GM18507 (cell line): ENCODE results near the gene DENND1A.
"Not testable (repeated sequence)": the region's sequence is repeated elsewhere in the genome, so short reads cannot be mapped to it uniquely, and the experiment has no call there.

Source experiments
- DNase-seq: peaks from one replicate; pipeline ENCODE4 v3.0.0; 2011; ENCODE audit warnings: low read depth; ENCODE audit not compliant: insufficient read length; ENCODE audit errors: extremely low spot score
- FAIRE-seq: peaks from 2 replicates; lab custom pipeline; 2011; peaks lifted over from hg19 to GRCh38; lab: Jason Lieb, UNC

DENND1A gene

DNA sequence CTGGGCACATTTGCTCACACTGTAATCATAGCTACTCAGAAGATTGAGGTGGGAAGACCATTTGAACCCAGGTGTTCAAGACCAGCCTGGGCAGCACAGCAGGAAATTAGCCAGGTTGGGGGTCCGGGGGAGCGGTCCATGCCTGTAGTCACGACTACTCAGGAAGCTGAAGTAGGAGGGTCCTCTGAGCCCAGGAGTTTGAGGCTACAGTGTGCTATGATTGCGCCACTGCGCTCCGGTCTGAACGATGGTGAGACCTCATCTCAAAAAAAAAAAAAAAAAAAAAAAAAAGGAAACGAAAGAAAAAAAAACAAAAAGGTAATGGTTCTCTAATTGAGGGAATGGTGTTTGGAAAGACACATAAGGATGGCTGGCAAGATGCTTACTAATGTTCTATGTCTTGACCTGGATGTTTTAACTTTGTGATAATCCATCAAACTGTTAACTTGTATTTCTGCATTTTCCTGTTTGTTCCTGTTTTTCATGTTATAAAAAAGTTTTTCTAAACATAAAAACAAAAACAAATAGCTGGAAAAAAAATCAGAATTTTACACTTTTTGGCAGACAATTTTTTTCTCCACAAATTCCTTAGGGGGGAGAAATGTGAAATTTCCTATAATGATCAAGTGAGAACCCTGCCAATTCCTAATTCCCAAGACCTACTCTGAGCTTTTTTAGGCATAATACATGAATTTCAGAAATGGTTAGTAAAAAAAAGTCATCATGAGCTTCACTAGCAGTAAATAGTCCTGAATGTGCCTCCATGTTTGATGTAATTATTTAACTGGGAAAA lies 96.9 kb downstream of the DENND1A start:
- no peak for DNase-seq

DNA sequence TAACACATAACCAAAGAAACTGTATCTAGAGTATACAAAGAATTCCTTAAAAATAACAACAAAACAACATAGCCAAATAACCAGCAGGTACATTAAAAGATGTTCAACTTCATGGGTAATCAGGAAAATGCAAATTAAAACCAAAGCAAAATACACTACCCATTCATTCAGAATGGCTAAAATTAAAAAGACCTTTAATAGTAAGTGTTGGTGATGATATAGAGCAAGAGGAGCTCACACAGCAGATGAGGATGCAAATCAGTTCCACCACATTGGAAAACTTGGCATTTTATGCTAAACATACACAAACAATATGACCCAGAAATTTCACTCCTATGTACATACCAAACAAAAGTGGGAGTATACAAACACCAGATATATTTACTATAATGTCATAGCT lies 97.8 kb downstream of the DENND1A start:
- no peak for FAIRE-seq
- no peak for DNase-seq

More for the DNA sequence above, 96.9 kb downstream of the DENND1A start:
- FAIRE-seq = no peak

DNA sequence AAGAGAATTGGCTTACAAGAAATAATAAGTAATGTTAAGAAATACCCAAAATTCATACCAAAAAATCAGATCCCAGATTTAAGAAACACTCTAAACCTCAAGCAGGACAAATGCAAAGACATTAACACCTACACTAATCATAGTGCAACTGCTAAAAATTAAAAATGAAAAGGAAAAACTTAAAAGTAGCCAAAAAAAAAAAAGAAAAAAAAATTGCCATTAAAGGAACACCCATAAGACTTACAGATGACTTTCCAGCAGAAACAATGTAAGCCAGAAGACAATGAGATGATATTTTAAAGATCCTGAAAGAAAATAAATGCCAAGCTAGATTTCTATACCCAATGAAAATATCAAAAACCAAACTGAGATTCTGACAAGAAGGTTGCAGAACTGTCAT lies 101.5 kb downstream of the DENND1A start:
- DNase-seq = no peak
- no peak for FAIRE-seq

DNA sequence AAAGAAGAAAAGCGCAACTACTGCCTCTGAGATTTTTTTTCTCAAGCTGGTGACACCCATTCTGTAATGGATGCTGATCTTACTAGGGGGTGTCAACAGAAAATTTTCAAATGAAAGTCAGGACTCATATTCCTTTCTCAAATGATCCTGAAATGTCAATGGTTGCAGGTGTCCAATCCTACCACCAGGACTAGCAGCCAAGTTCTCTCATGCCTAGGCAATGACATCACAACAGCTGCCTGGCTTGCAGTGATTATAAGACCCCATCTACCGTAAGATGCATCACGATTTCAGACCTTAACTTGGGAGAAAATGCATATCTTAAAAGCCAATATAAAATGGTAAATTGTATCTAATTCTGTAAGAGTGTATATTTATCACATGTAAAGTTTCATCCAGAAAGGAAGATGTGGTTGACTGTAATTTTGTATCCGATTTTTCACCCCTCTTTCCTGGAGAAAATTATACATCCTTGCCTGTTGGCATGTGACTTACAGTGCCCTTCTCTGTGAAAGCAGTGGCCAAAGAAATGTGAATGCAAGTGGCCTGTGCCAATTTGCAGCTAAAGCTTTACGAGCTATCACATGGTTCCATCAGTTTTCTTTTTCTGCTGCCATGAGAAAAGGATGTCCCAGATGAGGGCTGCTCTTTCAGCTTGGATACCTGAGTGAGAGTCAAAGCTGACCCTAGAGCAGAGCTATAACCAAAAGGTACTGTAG lies 104.4 kb downstream of the DENND1A start:
- FAIRE-seq (no peak), DNase-seq (no peak)

DNA sequence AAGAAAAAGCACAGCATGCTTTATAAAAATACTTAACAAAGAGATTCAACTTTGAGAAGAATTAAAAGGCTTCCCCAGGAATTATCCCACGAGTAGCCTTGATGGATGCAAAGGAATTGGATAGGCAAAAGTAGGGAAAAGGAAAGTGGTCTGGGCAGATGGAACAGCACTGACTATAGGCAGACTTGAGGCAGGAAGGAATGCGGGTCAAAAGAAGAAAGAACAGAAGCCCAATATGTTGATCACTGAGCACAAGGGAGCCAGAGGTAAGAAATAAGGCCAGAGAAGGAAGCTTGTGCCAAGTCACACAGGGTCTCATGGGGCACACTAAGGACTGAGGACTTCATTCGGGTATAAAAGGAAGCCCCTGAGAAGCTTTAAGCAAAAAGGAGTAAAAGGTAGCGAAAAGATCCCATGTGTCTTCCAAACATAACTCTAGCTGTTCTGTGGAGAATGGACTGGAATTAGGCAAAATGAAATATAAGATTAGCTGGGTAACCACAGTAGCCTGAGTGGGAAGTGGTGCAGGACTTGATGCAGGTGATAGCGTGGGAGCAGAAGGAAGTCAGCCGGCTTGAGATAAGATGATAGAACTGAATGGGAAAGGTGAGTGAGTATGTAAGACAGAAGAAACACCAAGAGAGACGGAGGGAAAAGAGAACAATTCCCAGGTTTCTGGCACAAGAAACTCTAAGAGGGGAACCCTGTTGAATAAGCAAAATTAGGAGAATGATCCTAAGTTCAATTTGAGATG lies 106.6 kb downstream of the DENND1A start:
- FAIRE-seq (no peak), DNase-seq (no peak)

DNA sequence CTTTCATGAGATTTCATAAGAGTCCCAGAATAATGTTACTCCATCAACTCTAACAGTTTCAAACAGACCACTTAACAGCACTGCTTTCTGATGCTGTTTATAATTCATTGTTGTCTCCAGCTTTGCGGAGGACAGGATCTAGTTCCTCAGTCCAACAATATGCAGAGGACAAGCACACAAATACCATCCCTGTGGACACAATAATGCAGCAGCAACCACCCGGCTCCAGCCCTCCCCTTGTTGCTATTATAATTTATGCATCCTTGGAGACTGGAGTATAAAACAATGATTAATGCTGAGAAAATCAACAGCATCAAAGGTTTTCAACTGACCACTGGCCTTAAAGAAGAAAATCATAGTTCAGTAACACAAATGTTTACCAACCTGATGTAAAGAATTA lies 108.3 kb downstream of the DENND1A start:
- DNase-seq = no peak
- no peak for FAIRE-seq

DNA sequence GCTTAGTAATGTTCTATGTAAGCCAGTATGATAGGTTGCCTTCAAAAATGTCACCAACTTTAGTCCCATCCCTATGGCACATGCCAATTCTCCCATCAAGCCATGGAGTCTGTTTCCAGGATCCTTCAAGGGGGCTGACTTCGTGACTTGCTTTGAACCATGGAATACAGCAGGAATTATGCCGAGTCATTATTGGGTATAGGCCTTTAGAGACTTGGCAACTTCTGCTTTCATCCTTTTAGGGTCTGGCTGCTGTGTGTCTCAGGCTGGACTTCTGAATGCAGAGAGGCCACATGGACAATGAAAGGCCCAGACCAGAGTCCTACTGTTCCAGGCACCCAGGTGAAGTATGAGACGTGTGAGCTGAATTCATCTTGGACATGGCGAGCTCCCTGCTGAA lies 109.8 kb downstream of the DENND1A start:
- FAIRE-seq (no peak), DNase-seq (no peak)

DNA sequence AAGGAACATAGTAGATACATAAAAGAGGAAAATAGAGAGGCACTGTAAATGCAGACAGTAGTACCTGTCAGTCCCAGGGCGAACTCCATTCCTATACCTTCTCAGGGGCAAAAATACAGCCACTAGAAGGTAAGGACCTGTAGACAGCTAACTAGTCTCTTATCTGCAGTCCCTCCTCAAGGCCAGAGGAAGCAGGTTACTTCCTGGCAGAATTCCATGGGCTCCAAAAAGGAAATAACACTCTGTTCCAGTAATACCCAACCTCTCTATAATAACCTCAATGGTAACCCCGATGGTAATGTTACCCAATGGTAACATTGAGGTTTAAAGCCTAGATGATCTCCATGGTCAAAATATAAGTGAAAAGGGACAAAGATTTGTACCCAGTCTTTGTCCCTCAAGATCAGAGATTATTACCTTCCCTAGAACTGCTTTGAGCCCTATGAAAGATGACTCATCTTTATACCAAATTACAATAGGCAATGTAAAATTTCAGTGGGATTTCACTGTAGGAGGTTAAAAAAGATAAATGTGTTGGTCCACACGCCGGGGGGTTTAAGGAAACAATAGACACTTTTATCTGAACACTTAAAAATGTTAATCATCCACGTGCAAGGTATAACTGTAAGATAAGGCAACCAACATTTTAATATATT lies 113.0 kb downstream of the DENND1A start:
- FAIRE-seq (no peak), DNase-seq (no peak)

DNA sequence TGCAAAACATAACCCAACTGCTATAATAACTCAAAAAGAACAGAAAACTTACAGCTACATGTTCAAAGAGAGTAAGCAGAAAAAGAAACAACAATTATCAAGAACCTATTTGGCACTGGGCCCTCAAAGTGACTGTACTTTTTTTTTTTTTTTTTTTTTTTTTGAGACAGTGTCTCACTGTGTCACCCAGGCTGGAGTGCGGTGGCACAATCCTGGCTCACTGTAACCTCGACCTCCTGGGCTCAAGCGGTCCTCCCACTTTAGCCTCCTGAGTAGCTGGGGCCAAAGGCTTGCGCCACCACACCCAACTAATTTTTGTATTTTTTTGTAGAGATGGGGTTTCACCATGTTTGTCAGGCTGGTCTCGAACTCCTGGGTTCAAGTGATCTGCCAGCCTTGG lies 114.1 kb downstream of the DENND1A start:
- not testable (repeated sequence) for FAIRE-seq, DNase-seq

DNA sequence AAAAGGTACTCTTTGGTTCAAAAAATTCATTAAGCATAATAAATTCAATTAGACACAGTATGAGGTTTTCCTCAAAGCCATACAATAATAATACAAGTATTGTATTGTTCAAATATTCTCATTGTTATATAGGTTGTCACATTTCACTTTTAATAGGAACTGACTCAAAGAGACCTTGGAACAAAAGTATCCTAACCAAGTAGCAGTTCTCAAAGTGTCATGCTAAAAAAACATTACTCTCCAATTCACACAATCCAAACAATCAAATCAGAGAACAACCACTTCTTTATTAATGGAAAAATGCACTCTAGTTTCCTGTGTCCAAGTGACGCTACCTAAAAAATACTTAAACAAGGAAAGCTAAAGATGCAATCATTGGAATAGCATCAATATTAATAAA lies 115.4 kb downstream of the DENND1A start:
- no peak for DNase-seq
- no peak for FAIRE-seq

DNA sequence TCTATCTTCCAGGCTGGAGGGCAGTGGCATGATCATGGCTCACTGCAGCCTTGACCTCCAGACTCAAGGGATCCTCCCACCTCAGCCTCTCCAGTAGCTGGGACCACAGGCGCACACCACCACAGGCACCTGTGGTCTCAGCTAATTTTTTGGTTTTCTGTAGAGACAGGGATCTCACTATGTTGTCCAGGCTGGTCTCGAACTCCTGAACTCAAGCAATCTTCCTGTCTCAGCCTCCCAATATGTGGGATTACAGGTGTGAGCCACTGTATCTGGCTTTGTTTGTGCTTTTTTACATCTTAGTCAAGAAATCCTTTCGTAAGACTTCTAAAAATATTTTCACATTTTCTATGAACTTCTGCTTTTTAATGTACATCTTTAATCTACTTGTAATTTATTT lies 116.9 kb downstream of the DENND1A start:
- FAIRE-seq (no peak), DNase-seq (no peak)

DNA sequence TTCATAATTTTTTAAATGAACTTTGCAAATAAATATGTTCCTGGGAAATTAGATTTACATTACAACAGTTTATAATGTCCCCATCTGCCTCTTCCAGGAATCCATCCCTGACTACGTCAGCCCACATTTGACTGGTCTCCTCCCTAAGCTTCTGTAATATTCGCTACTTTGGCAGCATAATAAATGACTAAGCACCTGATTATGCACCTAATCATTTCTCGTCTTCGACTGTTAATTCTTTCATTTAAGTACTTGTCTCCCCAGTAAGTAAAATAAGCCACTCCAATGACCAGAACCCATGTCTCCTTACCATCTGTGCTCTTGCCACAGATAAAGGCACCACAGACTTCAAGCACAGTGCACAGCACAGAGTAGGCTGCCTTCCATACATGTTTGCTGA lies 122.7 kb downstream of the DENND1A start:
- DNase-seq = no peak
- FAIRE-seq = no peak

DNA sequence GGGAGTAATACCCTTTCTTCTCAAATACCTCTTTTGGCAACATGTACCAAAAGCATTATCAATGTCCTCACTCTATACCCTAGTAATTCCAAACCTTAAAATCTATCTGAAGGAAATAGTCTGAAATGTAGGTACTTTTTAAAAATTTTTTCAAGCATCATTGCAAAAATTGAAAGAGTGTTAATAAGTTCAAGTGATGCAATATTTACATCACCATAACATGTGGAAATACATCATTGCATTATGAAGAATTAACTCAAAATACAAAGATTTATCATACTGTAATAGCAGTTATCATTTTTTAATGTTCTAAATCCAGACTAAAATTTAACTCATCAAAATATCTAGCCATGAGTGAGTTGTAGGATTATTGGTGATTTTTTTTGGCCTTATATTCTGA lies 123.1 kb downstream of the DENND1A start:
- DNase-seq (no peak), FAIRE-seq (no peak)

DNA sequence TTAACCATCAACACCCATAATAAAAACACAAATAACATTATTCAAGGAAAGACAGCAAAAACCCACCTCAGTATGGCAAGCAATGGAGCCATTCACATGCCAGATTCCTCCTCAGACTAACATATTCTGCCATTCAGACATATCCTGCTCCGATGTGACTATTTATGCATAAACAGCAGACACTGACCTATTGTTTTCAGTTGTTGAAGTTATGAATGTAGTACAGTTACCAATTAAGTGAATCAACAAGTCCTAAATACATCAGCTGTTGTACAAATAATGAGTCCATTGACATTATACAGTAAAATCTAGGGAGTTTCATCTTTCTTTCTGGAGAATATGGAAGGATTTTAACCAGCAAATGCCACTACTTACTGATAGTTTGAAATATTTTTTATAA lies 131.7 kb downstream of the DENND1A start:
- no peak for FAIRE-seq
- DNase-seq = no peak

DNA sequence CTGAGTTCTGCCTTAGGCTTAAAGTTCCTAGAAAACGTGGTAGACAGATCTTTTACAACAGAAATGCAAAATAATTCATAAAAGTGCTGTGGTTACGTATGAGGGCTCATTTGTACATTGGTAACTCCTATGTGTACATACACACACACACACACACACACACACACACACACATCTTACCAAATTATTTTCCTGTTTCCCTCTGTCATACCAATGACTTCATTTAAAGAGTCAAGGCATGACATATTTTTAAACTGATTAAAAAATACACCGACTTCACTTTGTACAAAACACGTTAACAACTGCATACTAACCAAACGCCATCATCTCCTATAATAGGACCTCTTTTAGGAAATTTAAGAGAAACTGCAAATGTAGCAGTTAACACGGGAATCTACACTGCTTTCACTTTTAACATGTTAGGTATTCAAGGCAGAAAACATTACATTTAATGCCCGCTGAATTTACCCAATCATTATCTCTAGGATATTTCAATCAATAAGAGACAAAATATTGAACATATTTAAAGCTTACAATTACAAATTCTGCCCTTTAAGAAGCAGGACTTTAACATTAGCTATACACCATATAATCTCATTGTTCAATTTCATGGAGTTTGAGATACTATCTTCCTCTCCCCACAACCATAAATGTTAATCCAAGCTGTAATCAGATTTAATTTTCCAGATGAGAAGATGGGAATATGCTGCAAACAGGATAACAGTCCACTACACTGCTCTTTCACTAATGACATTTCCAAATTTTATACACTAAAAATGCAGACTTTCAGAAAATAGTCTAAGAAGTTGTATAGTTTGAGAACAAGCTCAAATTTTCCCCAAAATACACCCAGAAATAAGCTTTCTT lies 133.1 kb downstream of the DENND1A start:
- FAIRE-seq = peak; percentile 18
- DNase-seq = no peak

DNA sequence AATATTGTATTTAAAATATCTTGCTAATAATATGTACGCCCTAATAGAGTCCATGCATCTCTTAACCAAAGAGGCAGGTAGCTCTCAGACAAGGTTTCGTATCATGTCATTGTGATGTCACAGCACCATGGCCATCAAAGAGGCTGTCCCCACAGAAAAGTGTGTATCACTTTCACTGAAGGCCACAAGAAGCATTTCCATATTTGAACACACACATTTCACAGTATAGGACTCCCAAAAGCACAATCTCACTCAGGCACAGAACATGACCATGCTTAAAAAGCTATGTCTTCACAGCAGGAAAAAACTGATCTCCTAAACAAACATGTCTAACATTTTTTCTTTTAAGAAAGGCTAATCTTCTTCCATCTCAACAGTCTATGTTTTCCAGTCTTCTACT lies 133.8 kb downstream of the DENND1A start:
- no peak for DNase-seq
- no peak for FAIRE-seq

DNA sequence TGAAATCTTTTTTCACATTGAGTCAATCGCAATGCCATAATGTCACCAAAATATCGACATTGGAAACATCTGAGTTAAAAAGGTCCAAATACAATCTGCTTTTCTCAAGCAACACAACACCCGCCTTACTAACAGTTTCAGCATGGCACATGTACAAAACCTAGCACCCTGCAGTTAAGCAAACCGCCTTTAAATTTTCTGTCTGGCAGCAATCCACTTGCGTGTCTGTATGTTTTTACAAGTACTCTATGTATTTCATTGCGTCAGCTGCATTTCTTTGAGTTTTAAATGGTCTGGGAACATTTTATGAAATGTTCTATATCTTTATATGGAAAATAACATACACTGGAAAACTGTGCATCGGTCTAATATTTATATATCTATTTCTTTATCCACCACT lies 134.6 kb downstream of the DENND1A start:
- DNase-seq (no peak), FAIRE-seq (no peak)

DNA sequence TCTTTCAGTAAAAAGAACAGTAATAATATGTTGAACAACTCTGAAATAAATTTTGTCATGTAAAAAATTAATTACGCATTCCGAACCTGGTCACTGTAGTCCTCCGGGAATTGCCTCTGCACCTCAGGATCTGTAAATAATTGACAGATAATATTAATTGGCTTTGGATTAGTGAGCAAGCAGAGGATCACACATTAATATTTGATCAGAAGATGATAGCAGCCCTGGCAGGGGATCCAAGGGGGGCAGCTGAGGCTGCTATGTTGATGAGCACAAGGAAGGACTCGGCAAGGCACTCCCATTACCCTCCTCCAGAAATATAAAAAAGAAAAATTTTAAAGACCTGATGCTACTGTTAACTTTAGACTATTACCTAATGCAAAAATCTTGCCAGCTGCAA lies 137.4 kb downstream of the DENND1A start:
- no peak for FAIRE-seq
- DNase-seq = no peak
